HepG2 (cell line): ENCODE measurements around the gene PLEKHH3. TPM values are rescaled to one million over a fixed set of nuclear protein-coding genes. Genes with fewer than 3 reads are reported as not detected.

Experiments used
- ADNP ChIP-seq: sonication (generic); formaldehyde crosslinking; IDR thresholded peaks from 2 replicates; pipeline ENCODE4 v1.4.0; 2020; ENCODE audit warnings: missing genetic modification reagents
- HES4 ChIP-seq: sonication (generic); formaldehyde crosslinking; IDR thresholded peaks from 2 replicates; pipeline ENCODE4 v1.9.0; 2021; ENCODE audit warnings: mild to moderate bottlenecking, missing genetic modification reagents, borderline replicate concordance
- MXD4 ChIP-seq: IDR thresholded peaks from 2 replicates; pipeline ENCODE4 v1.6.1; 2016; ENCODE audit warnings: mild to moderate bottlenecking, missing biosample characterization, missing genetic modification reagents
- POGZ ChIP-seq: sonication (generic); formaldehyde crosslinking; IDR thresholded peaks from 2 replicates; pipeline ENCODE4 v1.4.0; 2020; ENCODE audit warnings: mild to moderate bottlenecking, missing genetic modification reagents
- SNRNP70 ChIP-seq: fragments of 200-400 bp; formaldehyde crosslinking; IDR thresholded peaks from 2 replicates; pipeline ENCODE4 v1.6.1; 2017; ENCODE audit warnings: mild to moderate bottlenecking, low read depth, low read length, moderate library complexity
- TAF1 ChIP-seq: sonication (generic); formaldehyde crosslinking; IDR thresholded peaks from 2 replicates; pipeline ENCODE4 v1.4.0; 2020; ENCODE audit warnings: missing genetic modification reagents
- TAF15 ChIP-seq: fragments of 200-400 bp; formaldehyde crosslinking; IDR thresholded peaks from one replicate; pipeline ENCODE4 v1.6.1; 2018; ENCODE audit warnings: mild to moderate bottlenecking, low read depth, low read length; ENCODE audit not compliant: poor library complexity, severe bottlenecking
- TGIF2 ChIP-seq: IDR thresholded peaks from 2 replicates; pipeline ENCODE4 v1.6.1; 2016; ENCODE audit warnings: control low read depth, missing compliant biosample characterization
- U2AF2 ChIP-seq: fragments of 200-400 bp; formaldehyde crosslinking; IDR thresholded peaks from 2 replicates; pipeline ENCODE4 v1.6.1; 2017; ENCODE audit warnings: low read depth, mild to moderate bottlenecking, low read length
- ZBTB26 ChIP-seq: IDR thresholded peaks from 2 replicates; pipeline ENCODE4 v1.6.1; 2016; ENCODE audit warnings: missing compliant biosample characterization, missing genetic modification reagents, borderline replicate concordance
- ZNF558 ChIP-seq: sonication (generic); formaldehyde crosslinking; IDR thresholded peaks from 2 replicates; pipeline ENCODE4 v1.9.0; 2022; ENCODE audit warnings: mild to moderate bottlenecking, missing genetic modification reagents, borderline replicate concordance
- polyA plus RNA-seq, 8 experiments: library from polyadenylated mRNA; depleted of rRNA in 3 of 8; stranded (reverse) in 7 of 8; unstranded in 1 of 8; fragments of >200 nt; fragmentation: Illumina TruSeq in 4 of 8; extraction: Trizol in 4 of 8; gene quantifications; 2 replicates each; pipeline versions ENCODE4 v1.2.1 to v1.2.3, GENCODE V29; 2011 to 2016; ENCODE audit warnings: low read depth in 4 of 8, missing spikeins in 1 of 8, mixed read lengths in 1 of 8; ENCODE audit not compliant: insufficient read depth in 1 of 8
- total RNA-seq, 5 experiments: library from RNA; depleted of rRNA; stranded (reverse); fragments of >200 nt; fragmentation: Illumina TruSeq; extraction: Trizol; gene quantifications; 2 replicates each; pipeline ENCODE4 v1.2.3, GENCODE V29; 2016; ENCODE audit warnings: low read depth in 1 of 5
- TF ChIP-seq, protein P1 (sequence below): sonication (generic); formaldehyde crosslinking; IDR thresholded peaks from 2 replicates; pipeline ENCODE4 v1.5.0; 2020; ENCODE audit warnings: mild to moderate bottlenecking, missing genetic modification reagents, borderline replicate concordance
- TF ChIP-seq, protein P2 (sequence below), 2 experiments: sonication (generic) in 1 of 2; formaldehyde crosslinking in 1 of 2; IDR thresholded peaks; 2 replicates each; pipeline versions ENCODE4 v1.6.1 to v1.9.0; 2014 to 2022; ENCODE audit warnings: antibody characterized with exemption in 1 of 2, borderline replicate concordance in 1 of 2, inconsistent platforms in 1 of 2, low read depth in 1 of 2, missing genetic modification reagents in 1 of 2

Gene PLEKHH3
- total and polyA plus RNA-seq, 2 of the 13 experiments (the other 11 are each of a cell fraction or from before 2014, with no cell fraction given) = 6.0 to 19.9 TPM

DNA sequence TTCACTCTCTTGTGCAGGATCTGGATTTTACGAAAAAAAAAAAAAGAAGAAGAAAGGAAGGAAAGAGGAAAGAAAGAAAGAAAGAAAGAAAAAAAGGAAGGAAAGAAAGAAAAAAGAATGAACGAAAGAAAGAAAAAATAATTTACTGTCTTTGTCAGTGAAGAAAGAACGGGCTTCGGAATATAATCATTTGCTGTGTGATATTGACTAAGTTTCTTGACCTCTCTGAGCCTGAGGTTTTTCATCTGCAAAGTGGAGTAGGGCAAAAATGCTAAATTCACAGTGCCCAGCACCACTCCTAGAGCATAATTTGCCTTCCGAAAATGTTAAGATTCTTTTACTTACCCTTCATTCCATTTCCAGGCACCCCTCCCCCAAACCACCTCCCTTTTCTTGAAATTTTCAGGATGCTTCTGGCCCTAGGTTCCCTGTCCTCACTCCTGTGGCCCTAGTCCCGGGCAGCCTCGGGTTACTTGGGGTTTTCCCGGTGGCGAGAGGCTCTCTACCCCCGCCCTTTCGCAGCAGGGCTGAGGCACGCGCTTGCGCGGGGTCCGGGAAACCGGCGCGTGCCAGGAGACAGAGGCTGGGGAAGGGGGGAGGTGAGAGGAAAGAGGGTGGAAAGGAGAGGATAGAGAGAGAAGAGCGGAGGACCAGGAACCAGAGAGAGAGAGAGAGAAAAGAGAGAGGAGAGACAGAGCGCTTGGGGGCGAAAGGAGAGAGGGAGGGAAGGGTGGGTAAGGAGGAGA, 5.4 kb upstream of the PLEKHH3 start, which contains the start of gene CNTNAP1 (continued):
- TF ChIP-seq, protein P1, sequence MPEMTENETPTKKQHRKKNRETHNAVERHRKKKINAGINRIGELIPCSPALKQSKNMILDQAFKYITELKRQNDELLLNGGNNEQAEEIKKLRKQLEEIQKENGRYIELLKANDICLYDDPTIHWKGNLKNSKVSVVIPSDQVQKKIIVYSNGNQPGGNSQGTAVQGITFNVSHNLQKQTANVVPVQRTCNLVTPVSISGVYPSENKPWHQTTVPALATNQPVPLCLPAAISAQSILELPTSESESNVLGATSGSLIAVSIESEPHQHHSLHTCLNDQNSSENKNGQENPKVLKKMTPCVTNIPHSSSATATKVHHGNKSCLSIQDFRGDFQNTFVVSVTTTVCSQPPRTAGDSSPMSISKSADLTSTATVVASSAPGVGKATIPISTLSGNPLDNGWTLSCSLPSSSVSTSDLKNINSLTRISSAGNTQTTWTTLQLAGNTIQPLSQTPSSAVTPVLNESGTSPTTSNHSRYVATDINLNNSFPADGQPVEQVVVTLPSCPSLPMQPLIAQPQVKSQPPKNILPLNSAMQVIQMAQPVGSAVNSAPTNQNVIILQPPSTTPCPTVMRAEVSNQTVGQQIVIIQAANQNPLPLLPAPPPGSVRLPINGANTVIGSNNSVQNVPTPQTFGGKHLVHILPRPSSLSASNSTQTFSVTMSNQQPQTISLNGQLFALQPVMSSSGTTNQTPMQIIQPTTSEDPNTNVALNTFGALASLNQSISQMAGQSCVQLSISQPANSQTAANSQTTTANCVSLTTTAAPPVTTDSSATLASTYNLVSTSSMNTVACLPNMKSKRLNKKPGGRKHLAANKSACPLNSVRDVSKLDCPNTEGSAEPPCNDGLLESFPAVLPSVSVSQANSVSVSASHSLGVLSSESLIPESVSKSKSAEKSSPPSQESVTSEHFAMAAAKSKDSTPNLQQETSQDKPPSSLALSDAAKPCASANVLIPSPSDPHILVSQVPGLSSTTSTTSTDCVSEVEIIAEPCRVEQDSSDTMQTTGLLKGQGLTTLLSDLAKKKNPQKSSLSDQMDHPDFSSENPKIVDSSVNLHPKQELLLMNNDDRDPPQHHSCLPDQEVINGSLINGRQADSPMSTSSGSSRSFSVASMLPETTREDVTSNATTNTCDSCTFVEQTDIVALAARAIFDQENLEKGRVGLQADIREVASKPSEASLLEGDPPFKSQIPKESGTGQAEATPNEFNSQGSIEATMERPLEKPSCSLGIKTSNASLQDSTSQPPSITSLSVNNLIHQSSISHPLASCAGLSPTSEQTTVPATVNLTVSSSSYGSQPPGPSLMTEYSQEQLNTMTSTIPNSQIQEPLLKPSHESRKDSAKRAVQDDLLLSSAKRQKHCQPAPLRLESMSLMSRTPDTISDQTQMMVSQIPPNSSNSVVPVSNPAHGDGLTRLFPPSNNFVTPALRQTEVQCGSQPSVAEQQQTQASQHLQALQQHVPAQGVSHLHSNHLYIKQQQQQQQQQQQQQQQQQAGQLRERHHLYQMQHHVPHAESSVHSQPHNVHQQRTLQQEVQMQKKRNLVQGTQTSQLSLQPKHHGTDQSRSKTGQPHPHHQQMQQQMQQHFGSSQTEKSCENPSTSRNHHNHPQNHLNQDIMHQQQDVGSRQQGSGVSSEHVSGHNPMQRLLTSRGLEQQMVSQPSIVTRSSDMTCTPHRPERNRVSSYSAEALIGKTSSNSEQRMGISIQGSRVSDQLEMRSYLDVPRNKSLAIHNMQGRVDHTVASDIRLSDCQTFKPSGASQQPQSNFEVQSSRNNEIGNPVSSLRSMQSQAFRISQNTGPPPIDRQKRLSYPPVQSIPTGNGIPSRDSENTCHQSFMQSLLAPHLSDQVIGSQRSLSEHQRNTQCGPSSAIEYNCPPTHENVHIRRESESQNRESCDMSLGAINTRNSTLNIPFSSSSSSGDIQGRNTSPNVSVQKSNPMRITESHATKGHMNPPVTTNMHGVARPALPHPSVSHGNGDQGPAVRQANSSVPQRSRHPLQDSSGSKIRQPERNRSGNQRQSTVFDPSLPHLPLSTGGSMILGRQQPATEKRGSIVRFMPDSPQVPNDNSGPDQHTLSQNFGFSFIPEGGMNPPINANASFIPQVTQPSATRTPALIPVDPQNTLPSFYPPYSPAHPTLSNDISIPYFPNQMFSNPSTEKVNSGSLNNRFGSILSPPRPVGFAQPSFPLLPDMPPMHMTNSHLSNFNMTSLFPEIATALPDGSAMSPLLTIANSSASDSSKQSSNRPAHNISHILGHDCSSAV = no peak
- TF ChIP-seq U2AF2 (peak; percentile 70; the same call in 1 of the 2 replicates), POGZ (no peak), HES4 (CRISPR knock-in tag) (peak; percentile 72; the same call in 1 of the 2 replicates), ZBTB26 (no peak), MXD4 (CRISPR knock-in tag) (peak; percentile 68; the same call in 1 of the 2 replicates), ADNP (CRISPR knock-in tag) (peak; percentile 58), SNRNP70 (no peak), TAF15 (no peak), ZNF558 (CRISPR knock-in tag) (no peak; the same call in 1 of the 2 replicates), TAF1 (no peak), TGIF2 (no peak)
- TF ChIP-seq, protein P2, sequence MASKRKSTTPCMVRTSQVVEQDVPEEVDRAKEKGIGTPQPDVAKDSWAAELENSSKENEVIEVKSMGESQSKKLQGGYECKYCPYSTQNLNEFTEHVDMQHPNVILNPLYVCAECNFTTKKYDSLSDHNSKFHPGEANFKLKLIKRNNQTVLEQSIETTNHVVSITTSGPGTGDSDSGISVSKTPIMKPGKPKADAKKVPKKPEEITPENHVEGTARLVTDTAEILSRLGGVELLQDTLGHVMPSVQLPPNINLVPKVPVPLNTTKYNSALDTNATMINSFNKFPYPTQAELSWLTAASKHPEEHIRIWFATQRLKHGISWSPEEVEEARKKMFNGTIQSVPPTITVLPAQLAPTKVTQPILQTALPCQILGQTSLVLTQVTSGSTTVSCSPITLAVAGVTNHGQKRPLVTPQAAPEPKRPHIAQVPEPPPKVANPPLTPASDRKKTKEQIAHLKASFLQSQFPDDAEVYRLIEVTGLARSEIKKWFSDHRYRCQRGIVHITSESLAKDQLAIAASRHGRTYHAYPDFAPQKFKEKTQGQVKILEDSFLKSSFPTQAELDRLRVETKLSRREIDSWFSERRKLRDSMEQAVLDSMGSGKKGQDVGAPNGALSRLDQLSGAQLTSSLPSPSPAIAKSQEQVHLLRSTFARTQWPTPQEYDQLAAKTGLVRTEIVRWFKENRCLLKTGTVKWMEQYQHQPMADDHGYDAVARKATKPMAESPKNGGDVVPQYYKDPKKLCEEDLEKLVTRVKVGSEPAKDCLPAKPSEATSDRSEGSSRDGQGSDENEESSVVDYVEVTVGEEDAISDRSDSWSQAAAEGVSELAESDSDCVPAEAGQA (IDR thresholded peaks at IDR 0.05; ENCODE audit: low read depth) = no peak
- TF ChIP-seq, protein P2 (CRISPR knock-in tag; IDR thresholded peaks at IDR 0.05; ENCODE audit: borderline replicate concordance) = no peak
